Adrenal gland (tissue), 12 donors: ENCODE data around the gene BRD4. TPM values are rescaled to one million over a fixed set of nuclear protein-coding genes. Genes with fewer than 3 reads are reported as not detected.

ENCODE experiments used
- DNase-seq, 7 donors: peaks; one replicate each; pipeline ENCODE4 v3.0.0-alpha.2; 2019 to 2020
- H3K27ac ChIP-seq, 5 donors: fragments of 200-600 bp; sonication (generic) in 4 of 5; 1 replicate in 3 of 5; 2 replicates in 2 of 5; pipeline versions ENCODE4 v1.5.1 to v1.8.0; 2016 to 2020; ENCODE audit warnings: mild to moderate bottlenecking in 1 of 5
- H3K27me3 ChIP-seq: fragments of 200-600 bp; 2 replicates; pipeline ENCODE4 v1.8.0; 2021
- H3K36me3 ChIP-seq, 2 donors: fragments of 200-600 bp; replicated peaks in 1 of 2; 1 replicate in 1 of 2; 2 replicates in 1 of 2; pipeline versions ENCODE4 v1.5.1 to v1.8.0; 2018 to 2022
- H3K4me1 ChIP-seq, 2 donors: fragments of 200-600 bp; replicated peaks in 1 of 2; 1 replicate in 1 of 2; 2 replicates in 1 of 2; pipeline versions ENCODE4 v1.5.1 to v1.8.0; 2018 to 2021
- H3K4me3 ChIP-seq, 4 donors: fragments of 200-600 bp; sonication (generic) in 3 of 4; one replicate each; pipeline ENCODE4 v1.5.1; 2016 to 2018
- H3K9me3 ChIP-seq, 3 donors: fragments of 200-600 bp; sonication (generic) in 1 of 3; replicated peaks in 1 of 3; 1 replicate in 2 of 3; 2 replicates in 1 of 3; pipeline versions ENCODE4 v1.5.1 to v1.8.0; 2016 to 2021
- POLR2A ChIP-seq, 2 donors: fragments of 450-650 bp; IDR thresholded peaks; one replicate each; pipeline ENCODE4 v1.6.1; 2017; ENCODE audit warnings: antibody characterized with exemption in 2 of 2, mild to moderate bottlenecking in 2 of 2, moderate library complexity in 1 of 2
- WGBS, 4 donors: extraction: QIAGEN DNeasy Blood & Tissue Kit in 2 of 4; methylation state at CpG; one replicate each; pipeline versions ENCODE4 v1.1.5 to v1.1.7; 2013 to 2017; 5-methylcytosine and 5-hydroxymethylcytosine counted together
- intact Hi-C, 2 donors: fragments of 100-400 bp; cut with DNase I; formaldehyde crosslinking; loops; one replicate each; pipeline versions ENCODE4 v1.14.1 to v1.15.0; 2022 to 2023
- polyA plus RNA-seq, 3 donors: library from polyadenylated mRNA; stranded (reverse); fragments of 200-250 nt in 2 of 3; fragments of 350-450 nt in 1 of 3; fragmentation: Illumina TruSeq in 1 of 3; extraction: RNeasy Lipid Tissue Mini Kit (QIAGEN cat#74804) in 1 of 3; gene quantifications; one replicate each; pipeline ENCODE4 v1.2.3, GENCODE V29; 2013 to 2014
- total RNA-seq, 9 donors: library from RNA; depleted of rRNA in 4 of 9; stranded (reverse); fragments of >200 nt in 4 of 9; fragments of 120-200 nt in 1 of 9; fragmentation: NEBNext Ultra II Directional in 1 of 9; extraction: Animal tissue kit (Norgen Biotek cat#: 25700) in 1 of 9; gene quantifications; one replicate each; pipeline versions ENCODE4 v1.1.0 to v1.2.4, GENCODE V29; 2013 to 2023
- TF ChIP-seq, protein P1 (sequence below), 6 experiments: fragments of 450-650 bp in 4 of 6; fragments of 200-600 bp in 2 of 6; sonication (generic) in 1 of 6; IDR thresholded peaks; 1 replicate in 5 of 6; 2 replicates in 1 of 6; pipeline versions ENCODE4 v1.5.1 to v1.8.0; 2016 to 2021; ENCODE audit warnings: antibody characterized with exemption in 6 of 6, mild to moderate bottlenecking in 2 of 6, moderate library complexity in 1 of 6
- donor health status: healthy with polysubstance abuse.
- donor health status: Bipolar disorder and iron deficiency.
- donor health status: DM: yes; HTN: yes; CAD: no.
- donor health status: DM: no; HTN: no; CAD: no.
- donor health status: DM: no; HTN: no; CAD: no.
- donor health status: DM: yes; HTN: yes; CAD: no.

The BRD4 gene
- total and polyA plus RNA-seq, 12 donors = 10.1 to 109 (median 34.9) TPM

- Histone ChIP-seq H3K4me3 (peak overlapping the region in 3 of 4 donors; percentile 48 to 97 (median 76)), H3K27me3 (no peaks in the 10 kb centered on the region), H3K4me1 (peaks cover 11 to 40% of the 10 kb centered on the region in 2 donors), H3K36me3 (peaks cover 0 to 10% of the 10 kb centered on the region in 2 donors), H3K9me3 (no peaks in the 10 kb centered on the region), H3K27ac (peak overlapping the region; percentile 46 to 98 (median 95))
- TF ChIP-seq POLR2A (IDR thresholded peaks at IDR 0.05) = no peak
- TF ChIP-seq, protein P1, sequence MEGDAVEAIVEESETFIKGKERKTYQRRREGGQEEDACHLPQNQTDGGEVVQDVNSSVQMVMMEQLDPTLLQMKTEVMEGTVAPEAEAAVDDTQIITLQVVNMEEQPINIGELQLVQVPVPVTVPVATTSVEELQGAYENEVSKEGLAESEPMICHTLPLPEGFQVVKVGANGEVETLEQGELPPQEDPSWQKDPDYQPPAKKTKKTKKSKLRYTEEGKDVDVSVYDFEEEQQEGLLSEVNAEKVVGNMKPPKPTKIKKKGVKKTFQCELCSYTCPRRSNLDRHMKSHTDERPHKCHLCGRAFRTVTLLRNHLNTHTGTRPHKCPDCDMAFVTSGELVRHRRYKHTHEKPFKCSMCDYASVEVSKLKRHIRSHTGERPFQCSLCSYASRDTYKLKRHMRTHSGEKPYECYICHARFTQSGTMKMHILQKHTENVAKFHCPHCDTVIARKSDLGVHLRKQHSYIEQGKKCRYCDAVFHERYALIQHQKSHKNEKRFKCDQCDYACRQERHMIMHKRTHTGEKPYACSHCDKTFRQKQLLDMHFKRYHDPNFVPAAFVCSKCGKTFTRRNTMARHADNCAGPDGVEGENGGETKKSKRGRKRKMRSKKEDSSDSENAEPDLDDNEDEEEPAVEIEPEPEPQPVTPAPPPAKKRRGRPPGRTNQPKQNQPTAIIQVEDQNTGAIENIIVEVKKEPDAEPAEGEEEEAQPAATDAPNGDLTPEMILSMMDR (IDR thresholded peaks at IDR 0.05) = no peak
- DNase-seq = peak in 6 of 7 donors; percentile 55 to 77 (median 62)
- WGBS, 4 donors = 1 to 9% (median 4%) methylated on average over 6 to 56 of the region's 56 CpGs
- intact Hi-C loops = loop anchor here in 1 of 2 donors (10.0 kb wide), 1 partner anchor 175 kb away; no protein-coding TSS in a partner anchor
Observed at GRCh38 chr19:15379999-15380647, 47.8 kb upstream of the BRD4 start.

DNA sequence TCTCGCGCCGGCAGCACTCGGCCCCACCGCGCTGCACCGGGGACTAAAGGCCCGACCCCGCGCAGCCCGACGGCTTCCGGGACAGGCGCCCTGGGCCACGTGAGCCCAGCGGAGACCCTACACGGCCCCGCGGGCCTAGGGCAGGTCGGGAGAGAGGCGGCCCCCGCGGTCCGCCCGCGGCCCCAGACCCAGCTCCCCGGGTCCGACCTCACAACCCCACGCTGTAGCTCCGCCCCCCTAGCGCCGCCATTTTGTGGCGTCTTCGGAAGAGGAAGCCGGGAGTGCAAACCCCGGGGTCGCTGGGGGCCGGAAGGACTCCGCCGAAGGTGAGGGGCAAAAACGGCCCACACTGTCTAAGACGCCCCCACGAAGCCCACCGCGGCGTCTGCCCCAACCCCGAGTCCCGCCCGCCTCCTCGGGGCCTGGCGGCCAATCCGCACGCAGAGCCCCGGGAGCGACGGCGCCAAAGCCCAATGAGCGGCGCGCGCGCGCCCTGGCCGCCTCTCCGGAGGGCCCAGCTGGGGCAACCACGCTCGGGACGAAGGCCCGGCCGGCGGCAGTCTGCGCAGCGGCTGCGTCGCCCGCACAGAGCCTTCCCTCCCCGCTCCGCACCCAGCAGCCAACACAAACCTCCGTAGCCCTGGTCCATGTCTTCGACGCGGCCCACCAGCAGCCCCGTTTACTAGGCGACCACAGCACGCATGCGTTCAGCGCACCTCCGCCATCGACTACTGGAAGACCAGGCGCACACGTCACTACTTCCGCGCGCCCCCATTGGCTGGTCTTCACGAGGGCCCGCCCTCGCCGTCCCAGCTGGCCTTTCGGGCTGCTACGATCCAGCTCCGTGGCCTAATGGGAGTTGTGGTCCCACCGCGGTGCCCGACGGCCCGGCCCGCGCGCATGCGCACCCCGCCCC lies 47.0 kb upstream of the BRD4 start, which contains the start of gene AKAP8:
AKAP8 (minus strand) TSS at position 705 of the 916 bp plus-strand sequence; CDS start at position 649, 56 bp downstream.
- WGBS, 4 donors = 0 to 1% (median 0%) methylated on average over 3 to 110 of the region's 111 CpGs
- peak within 1 kb of the TSS; percentile 86 to 98 (median 95) for H3K27ac ChIP-seq
- peaks cover 0 to 10% of the 10 kb centered on the region in 2 donors for H3K36me3 ChIP-seq
- peaks cover 19 to 47% of the 10 kb centered on the region in 2 donors for H3K4me1 ChIP-seq
- H3K9me3 ChIP-seq = no peaks in the 10 kb centered on the region
- H3K4me3 ChIP-seq = peak within 1 kb of the TSS; percentile 61 to 98 (median 86)
- peak; percentile 98 to 99 (median 99) for DNase-seq
- intact Hi-C loops = loop anchor here in 1 of 2 donors (10.0 kb wide), 1 partner anchor 175 kb away; no protein-coding TSS in a partner anchor
- TF ChIP-seq, protein P1 (IDR thresholded peaks at IDR 0.05) = peak in 1 of 6 experiments; percentile 1
- peak; percentile 79 to 91 for TF ChIP-seq POLR2A (IDR thresholded peaks at IDR 0.05)
- no peaks in the 10 kb centered on the region for H3K27me3 ChIP-seq

DNA sequence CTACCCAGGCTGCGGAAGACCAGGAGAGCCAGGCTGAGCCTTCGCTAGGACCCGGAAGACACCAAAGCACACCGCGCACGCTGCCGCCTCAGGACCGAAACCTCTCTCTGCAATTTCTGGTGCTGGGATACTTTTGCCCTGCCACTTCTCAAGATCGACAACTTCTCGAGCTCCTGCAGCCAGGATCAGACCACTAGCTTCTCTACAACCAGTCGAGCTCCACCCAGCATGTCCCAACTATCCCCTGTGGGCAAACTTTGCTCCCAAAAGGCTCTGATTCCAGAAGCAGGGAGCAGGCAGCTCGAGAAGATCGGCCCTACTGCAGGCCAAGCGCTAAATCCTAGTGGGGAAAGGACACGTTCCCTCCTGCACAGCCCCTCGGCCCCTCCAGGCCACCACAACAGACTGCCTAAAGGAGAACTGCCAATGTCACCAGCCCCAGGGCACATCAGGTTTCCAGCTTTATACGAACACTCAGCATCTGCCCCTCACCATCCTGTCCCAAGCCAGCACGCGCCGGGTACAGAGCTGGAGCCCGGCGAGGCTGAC lies 46.3 kb upstream of the BRD4 start:
- intact Hi-C loops = loop anchor here in 1 of 2 donors (10.0 kb wide), 1 partner anchor 176 kb away; no protein-coding TSS in a partner anchor
- peak in 1 of 2 donors; percentile 27 for TF ChIP-seq POLR2A (IDR thresholded peaks at IDR 0.05)
- TF ChIP-seq, protein P1 (IDR thresholded peaks at IDR 0.05) = no peak
- no peaks in the 10 kb centered on the region for H3K27me3 ChIP-seq
- WGBS, 4 donors = 0 to 1% (median 0%) methylated on average over 9 to 22 of the region's 22 CpGs
- peaks cover 25 to 55% of the 10 kb centered on the region in 2 donors for H3K4me1 ChIP-seq
- H3K27ac ChIP-seq = peak overlapping the region; percentile 86 to 98 (median 95)
- peaks cover 0 to 10% of the 10 kb centered on the region in 2 donors for H3K36me3 ChIP-seq
- H3K4me3 ChIP-seq = peak overlapping the region; percentile 61 to 98 (median 86)
- DNase-seq = peak in 6 of 7 donors; percentile 58 to 77 (median 70)
- no peaks in the 10 kb centered on the region for H3K9me3 ChIP-seq
